Measurements from ENCODE around the gene OBP2B.
"Not testable (repeated sequence)": the region's sequence is repeated elsewhere in the genome, so short reads cannot be mapped to it uniquely, and the experiment has no call there.

OBP2B gene

GRCh38 chr9:133200631-133201030, 8.4 kb downstream of the OBP2B start:
- no peak for DNase-seq

- no peak for DNase-seq
Measured at GRCh38 chr9:133199648-133200321, 9.3 kb downstream of the OBP2B start.

GRCh38 chr9:133195029-133195428, 14.0 kb downstream of the OBP2B start:
- no peak for DNase-seq

GRCh38 chr9:133194597-133194996, 14.5 kb downstream of the OBP2B start:
- DNase-seq: no peak

- no peak for DNase-seq
Measured at GRCh38 chr9:133191989-133192388, 17.1 kb downstream of the OBP2B start.

- no peak for DNase-seq
Measured at GRCh38 chr9:133189826-133190225, 19.2 kb downstream of the OBP2B start.

- no peak for DNase-seq
Measured at GRCh38 chr9:133188843-133189180, 20.2 kb downstream of the OBP2B start.

GRCh38 chr9:133188006-133188842, 20.8 kb downstream of the OBP2B start:
- no peak for DNase-seq

GRCh38 chr9:133187561-133188005, 21.5 kb downstream of the OBP2B start:
- no peak for DNase-seq

- DNase-seq: no peak
Measured at GRCh38 chr9:133186736-133187135, 22.3 kb downstream of the OBP2B start.

GRCh38 chr9:133184971-133185370, 24.1 kb downstream of the OBP2B start:
- DNase-seq: no peak

GRCh38 chr9:133182151-133182550, 26.9 kb downstream of the OBP2B start:
- no peak for DNase-seq

- DNase-seq: no peak
Measured at GRCh38 chr9:133181561-133181960, 27.5 kb downstream of the OBP2B start.

- DNase-seq: no peak
Measured at GRCh38 chr9:133180953-133181352, 28.1 kb downstream of the OBP2B start.

GRCh38 chr9:133173056-133173455, 36.0 kb downstream of the OBP2B start:
- DNase-seq: no peak

GRCh38 chr9:133171161-133171961, 37.7 kb downstream of the OBP2B start:
- no peak for DNase-seq

- no peak for DNase-seq
Measured at GRCh38 chr9:133170716-133171115, 38.3 kb downstream of the OBP2B start.

- DNase-seq: not testable (repeated sequence)
Measured at GRCh38 chr9:133169687-133170086, 39.4 kb downstream of the OBP2B start.

- no peak for DNase-seq
Measured at GRCh38 chr9:133169102-133169501, 39.9 kb downstream of the OBP2B start.

GRCh38 chr9:133168432-133168831, 40.6 kb downstream of the OBP2B start:
- no peak for DNase-seq

- DNase-seq: no peak
Measured at GRCh38 chr9:133167769-133168168, 41.3 kb downstream of the OBP2B start.

- DNase-seq: no peak
Measured at GRCh38 chr9:133167096-133167730, 41.8 kb downstream of the OBP2B start.

- no peak for DNase-seq
Measured at GRCh38 chr9:133166392-133166791, 42.7 kb downstream of the OBP2B start.

Data from NCI-H2107 (cell line).